Fibroblast of skin of left biceps (primary cell): Measurements from ENCODE around the gene FBXO24.

Experiments used
- DNase-seq, 2 experiments: peaks; one replicate each; pipeline ENCODE4 v3.0.0-alpha.2; 2013; ENCODE audit warnings: low read depth in 2 of 2

The FBXO24 gene

GRCh38 chr7:100573691-100574361, 12.3 kb upstream of the FBXO24 start, which contains the start of gene SAP25:
Gene SAP25, minus strand, starts transcription at chr7:100573900. Its CDS starts 158 bp downstream, at chr7:100573742.
- no peak for DNase-seq

- DNase-seq, result no peak
These were observed 11.5 kb upstream of the FBXO24 start for GRCh38 chr7:100574362-100575205.

- no peak for DNase-seq
These were observed 10.9 kb upstream of the FBXO24 start for GRCh38 chr7:100575206-100575631.

DNA sequence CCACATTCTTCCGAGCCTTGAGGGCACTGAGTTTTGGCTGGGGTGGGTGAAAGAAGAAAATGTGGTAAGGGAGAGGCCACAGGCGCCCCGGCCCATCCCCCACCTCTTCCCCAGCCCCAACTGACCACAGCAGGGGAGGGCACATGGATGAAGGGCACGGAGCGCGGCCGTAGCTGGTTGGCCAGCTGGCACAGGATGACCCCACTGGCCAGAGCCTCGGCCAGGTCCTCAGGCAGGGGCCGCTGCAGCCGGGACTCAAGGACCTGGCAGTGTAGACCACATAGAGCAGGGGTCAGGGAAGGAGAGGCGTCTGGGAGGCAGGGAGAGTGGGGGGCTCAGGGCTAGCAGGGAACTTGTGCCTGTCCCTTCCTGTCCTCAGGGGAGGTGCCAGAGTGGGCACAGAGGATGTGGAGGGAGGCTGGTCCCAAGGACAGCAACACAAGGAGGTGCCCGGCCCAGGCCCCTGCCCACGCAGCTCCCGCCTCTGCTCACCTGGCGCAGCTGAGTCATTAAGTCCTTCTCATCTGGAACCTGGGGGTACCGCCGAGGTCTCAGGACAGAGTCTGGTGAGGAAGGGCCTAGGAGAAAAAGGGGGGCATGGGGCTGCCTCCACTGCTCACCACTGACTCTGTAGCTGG, 10.3 kb upstream of the FBXO24 start:
- no peak for DNase-seq

GRCh38 chr7:100576384-100576993, 9.6 kb upstream of the FBXO24 start:
- no peak for DNase-seq

DNA sequence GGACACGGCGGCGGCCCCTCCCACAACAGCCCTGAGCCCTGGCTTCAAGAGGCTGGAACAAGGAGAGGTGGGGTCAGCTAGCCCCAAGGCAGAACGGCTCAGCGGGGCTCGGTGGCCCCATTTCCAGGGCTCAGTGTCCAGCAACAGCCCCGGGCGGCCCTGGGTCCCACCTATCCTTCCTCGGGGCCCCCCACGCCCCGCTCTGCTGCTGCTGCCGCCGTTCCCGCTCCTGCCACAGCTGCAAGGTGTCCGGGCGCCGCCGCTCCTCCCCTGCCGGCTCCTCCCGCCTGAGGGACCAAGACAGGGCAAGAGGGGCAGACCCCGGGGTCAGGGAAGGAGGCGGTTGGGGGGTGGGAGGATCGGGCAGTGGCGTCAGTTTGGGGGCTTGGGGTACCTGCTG, 9.0 kb upstream of the FBXO24 start:
- no peak for DNase-seq

- no peak for DNase-seq
These were observed 8.6 kb upstream of the FBXO24 start for GRCh38 chr7:100577507-100577906.

- DNase-seq, result no peak
These were observed 7.6 kb upstream of the FBXO24 start for GRCh38 chr7:100578246-100579183.

DNA sequence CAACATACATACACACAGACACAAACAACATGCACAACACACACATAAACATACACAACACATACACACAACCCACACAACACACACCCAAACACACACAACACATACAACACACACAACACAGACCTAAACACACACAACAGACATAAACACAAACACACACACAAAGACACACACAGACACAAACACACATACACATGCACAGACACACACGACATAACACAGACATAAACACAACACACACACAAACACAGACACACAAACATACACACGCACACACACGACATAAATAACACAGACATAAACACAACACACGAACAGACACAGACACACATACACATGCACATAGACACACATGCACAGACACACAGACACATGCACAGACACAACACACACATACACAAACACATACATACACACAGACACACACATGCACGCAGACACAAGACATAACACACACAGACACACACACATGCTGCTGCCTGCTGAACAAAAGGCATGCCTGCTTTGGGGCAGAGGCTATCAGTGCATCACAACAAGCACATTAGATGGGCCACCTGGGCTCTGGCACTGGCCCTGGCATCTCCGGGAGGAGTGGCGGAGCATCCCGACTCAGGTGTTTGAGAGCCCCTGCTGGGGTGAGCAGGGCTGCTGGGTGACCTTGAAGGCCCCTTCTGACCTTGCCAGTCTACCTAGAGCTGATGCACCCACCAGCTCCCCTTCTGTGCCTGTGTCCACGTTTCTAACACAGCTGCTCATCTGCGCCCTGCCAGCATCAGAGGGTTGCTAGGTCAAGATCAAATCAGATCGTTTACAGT, 5.5 kb upstream of the FBXO24 start:
- no peak for DNase-seq

DNA sequence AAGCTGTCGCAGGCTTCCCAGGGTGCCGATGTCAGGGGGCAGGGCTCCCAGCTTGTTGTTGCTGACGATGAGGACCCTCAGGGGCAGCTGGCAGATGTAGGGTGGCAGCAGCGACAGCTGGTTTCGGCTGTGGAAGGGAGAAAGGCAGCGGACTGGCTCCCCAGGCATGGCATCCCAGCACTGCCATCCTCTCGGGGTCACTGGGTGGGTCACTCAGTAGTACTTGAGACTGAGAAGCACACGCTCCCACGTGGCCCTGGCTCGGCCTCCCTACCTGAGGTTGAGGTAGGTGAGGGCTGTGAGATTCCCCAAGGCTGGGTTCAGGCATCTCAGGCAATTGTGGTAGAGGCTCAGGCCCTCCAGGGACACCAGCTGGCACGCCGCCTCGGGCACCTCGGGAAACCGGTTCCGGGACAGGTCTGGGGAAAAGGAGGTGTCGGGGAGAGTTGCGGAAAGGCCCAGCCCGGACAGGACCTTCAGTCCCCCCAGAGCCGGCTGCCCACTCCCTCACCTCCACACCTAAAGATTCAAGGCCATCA, 4.0 kb upstream of the FBXO24 start:
- no peak for DNase-seq

- no peak for DNase-seq
These were observed 3.5 kb upstream of the FBXO24 start for GRCh38 chr7:100582650-100583049.

- no peak for DNase-seq
These were observed 2.7 kb upstream of the FBXO24 start for GRCh38 chr7:100583132-100584053.

DNA sequence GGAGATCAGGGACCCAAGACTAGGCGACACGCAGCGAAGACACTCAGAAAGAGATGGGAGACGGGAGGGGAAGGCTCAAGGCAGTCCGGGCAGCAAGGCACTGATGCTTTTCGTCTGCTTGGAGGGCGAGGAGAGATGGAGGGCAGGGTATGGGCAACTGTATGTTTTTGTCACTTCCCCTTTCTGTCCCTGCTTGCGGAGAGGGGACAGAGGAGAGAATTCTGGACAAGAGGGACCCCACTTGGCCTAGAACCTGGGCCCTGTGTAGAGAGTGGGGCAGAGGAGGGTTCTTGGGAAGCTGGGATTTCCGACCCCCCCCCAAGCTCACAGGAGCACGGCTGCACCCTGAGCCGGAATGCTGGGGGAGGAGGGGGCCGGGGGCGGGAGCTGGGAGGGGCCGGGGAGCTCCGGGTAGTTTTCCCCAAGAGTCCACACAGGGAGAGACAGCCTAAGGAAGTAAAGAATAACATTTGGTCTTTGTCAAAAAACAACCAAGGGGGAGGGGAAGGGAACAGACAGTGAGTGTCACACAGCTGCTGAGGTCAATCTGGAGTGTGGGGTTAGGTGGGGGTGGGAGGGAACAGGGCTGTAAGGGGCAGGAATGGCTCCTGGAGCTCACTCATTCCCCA, 2.0 kb upstream of the FBXO24 start:
- DNase-seq, result no peak

DNA sequence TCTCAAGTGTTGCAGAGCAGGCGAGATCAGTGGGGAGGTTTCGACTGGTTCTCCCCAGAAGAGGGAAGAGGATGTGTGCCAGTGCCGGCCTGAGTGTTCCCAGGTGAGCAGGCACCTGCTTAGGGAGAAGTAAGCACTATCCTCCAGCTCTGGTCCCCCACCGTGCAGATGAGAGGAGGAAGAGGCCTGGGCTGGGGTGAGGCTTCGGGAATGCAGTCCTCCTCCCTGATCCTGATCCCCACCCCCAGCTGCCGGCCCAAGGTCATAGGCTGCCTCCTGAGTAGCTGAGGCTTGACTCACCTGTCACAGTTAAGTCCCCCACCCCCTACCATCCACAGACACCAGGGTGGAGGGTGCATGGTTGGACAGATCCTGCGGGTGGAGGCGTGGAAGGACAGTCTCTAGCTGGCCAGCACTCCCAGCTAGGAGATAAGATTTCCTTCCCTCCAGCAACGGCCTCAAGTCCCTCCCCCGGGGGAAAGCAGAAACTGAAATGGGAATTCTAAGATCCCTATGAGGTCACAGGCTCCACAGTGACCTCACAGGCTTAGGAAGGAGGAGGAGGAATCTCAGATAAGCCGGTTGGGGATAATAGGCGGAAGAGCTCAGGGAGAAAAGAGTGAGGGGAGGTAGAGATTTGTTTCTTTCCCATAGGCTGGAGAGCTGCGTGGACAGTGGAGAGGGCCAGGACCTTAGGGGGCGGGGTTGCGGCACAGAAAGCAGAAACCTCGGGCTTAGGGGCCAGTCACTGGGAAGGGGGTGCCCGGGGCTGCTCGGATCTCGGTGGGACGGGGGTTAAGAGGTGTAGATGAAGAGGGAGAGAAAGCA, 1.2 kb upstream of the FBXO24 start:
- DNase-seq, result no peak

DNA sequence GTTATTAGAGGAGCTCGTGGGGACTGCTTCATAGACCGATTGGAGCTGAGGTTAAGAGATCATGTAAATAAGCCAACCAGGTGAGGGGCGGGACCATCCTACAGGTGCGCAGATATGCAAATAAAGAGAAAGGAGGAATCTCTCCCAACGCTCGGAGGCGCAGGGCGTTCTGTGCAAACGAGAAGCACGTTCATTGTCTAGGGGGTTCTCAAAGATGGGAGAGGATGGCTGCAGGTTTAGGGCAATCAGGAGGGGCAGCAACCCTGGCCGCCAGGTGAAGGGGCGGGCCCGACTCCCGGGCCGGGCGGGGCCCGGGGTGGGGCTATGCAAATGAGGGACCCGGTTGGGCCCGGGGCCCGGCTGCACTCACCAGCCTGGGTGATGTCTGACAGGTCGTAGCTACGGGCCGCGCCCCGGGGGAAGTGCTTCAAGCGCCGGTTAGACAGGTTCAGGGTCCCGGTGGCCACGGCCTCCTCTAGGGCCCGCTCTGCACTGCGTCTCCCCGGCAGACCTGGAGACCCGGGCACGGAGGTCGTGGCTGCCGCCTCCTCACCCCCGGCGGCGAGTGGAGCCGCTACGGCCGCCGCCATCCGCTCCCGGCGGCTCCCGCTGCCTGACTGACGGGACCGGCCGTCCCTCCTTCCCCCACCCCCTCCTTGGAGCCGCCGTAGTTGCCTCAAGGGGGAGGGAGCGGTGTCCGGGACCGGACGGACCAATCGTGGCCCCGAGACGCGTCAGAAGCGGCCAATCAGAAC, 440 bp upstream of the FBXO24 start, which contains the start of gene LRCH4:
Gene LRCH4 (minus strand): TSS at position 619 of the 755 bp plus-strand sequence. CDS start 29 bp downstream, at position 590.
- DNase-seq, result no peak

DNA sequence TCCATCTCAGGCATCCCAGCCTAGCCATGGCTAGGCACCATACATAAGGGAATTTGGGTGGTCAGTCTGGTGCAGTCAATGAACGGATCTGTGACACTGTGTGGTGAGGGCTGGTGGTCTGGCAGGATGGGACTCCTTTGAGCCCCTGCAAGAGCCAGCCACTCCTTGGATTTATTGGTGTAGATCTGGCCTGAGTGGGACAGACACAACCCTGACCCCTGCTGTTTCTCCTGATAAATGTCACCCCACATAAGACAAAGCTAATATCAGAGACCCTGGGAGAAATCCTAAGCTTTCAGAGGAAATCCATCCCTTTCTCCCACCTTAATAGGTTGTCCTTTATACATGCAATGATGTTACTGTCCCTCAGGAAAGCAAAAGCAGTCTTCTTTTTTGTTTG, 2.3 kb downstream of the FBXO24 start:
- no peak for DNase-seq
